GM19468 (cell line): ENCODE data around the gene ESRRB.
"Not testable (repeated sequence)": the region's sequence is repeated elsewhere in the genome, so short reads cannot be mapped to it uniquely, and the experiment has no call there.

Experiments
- ATAC-seq: cut with Tn5 transposase; IDR thresholded peaks from one replicate; pipeline ENCODE4 v1.9.1; 2021; ENCODE audit warnings: mild to moderate bottlenecking, moderate library complexity, moderate number of reproducible peaks; ENCODE audit not compliant: unreplicated experiment; ENCODE audit errors: extremely low read depth

ESRRB gene

GRCh38 chr14:76531821-76532318, 155.9 kb downstream of the ESRRB start:
- ATAC-seq, result no peak

GRCh38 chr14:76536636-76537035, 160.7 kb downstream of the ESRRB start:
- not testable (repeated sequence) for ATAC-seq

GRCh38 chr14:76537906-76538647, 162.1 kb downstream of the ESRRB start:
- no peak for ATAC-seq

- ATAC-seq, result no peak
These were observed 162.7 kb downstream of the ESRRB start for GRCh38 chr14:76538648-76539008.

GRCh38 chr14:76539130-76539529, 163.2 kb downstream of the ESRRB start:
- no peak for ATAC-seq

- ATAC-seq, result no peak
These were observed 165.8 kb downstream of the ESRRB start for GRCh38 chr14:76541594-76542219.

- ATAC-seq, result no peak
These were observed 170.7 kb downstream of the ESRRB start for GRCh38 chr14:76546426-76547221.

GRCh38 chr14:76547831-76548230, 171.9 kb downstream of the ESRRB start:
- ATAC-seq, result no peak

- no peak for ATAC-seq
These were observed 174.6 kb downstream of the ESRRB start for GRCh38 chr14:76550534-76550933.

- ATAC-seq, result no peak
These were observed 175.2 kb downstream of the ESRRB start for GRCh38 chr14:76551116-76551515.
